ENCODE data around the gene ABCG8. TPM values are rescaled to one million over a fixed set of nuclear protein-coding genes. Genes with fewer than 3 reads are reported as not detected.

Gene ABCG8
- total RNA-seq, 2 donors from 2014 or later = not detected

DNA sequence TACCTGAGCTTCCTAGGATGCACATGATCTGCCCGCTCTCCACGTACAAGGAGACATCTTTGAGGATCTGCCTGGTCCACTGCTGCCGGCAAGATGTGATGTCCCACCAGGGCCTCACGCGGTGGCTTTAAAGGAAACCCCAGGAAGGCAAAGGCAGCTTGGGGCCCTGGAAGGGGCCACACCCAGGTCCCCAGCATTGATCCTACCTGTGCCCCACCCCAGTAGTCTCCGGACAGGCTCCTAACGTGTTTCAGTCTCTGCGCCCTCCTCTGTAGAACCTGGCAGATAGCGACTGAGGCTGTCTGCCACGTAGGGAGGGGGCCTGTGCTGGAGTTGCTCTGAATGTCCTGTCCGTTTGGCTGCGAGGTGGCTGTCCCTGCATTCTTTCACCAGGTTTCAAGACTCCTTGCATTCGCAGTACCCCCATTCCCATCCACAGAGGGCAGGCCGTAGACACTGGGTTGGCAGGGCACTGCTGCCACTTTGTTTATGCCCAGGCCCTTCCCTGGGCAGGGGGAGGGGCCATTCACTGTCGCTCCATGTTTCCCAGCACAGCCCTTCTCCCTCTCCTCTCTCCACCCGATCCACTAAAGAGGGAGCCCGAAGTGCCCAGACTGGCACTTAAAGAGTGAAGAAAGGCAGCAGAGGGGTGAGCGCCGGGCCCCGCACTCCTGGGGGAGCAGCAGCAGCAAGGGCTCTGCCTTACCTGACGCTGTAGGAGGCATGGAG lies 776 bp upstream of the ABCG8 start:
- no peak for DNase-seq
- no peak overlapping the region for H3K9ac ChIP-seq (ENCODE audit: extremely low read depth, low read length, poor library complexity, severe bottlenecking)
- H3K27me3 Mint-ChIP-seq (ENCODE audit: insufficient read depth) = peaks cover 2% of the 10 kb centered on the region
- H3K36me3 Mint-ChIP-seq (ENCODE audit: low read depth) = no peaks in the 10 kb centered on the region
- no peaks in the 10 kb centered on the region for H3K4me1 ChIP-seq (ENCODE audit: control insufficient read depth, insufficient read depth, low read length)
- no peak overlapping the region for H3K4me3 Mint-ChIP-seq
- WGBS, 2 experiments (ENCODE audit: insufficient coverage in 1 of 2, insufficient read length in 1 of 2) = 88 to 92% methylated on average over 13 to 21 of the region's 21 CpGs
- H3K9me3 Mint-ChIP-seq = no peaks in the 10 kb centered on the region
- no peak overlapping the region for H3K4me3 ChIP-seq (ENCODE audit: low read length)
- no peak for TF ChIP-seq CTCF (conservative IDR thresholded peaks at IDR 0.05)
- H3K27ac Mint-ChIP-seq = no peak overlapping the region
- H3K27me3 ChIP-seq (ENCODE audit: control insufficient read depth, insufficient read depth, low read length, poor library complexity, severe bottlenecking) = no peaks in the 10 kb centered on the region
- no peak overlapping the region for H3K27ac ChIP-seq (ENCODE audit: low read depth, low read length)
- no peaks in the 10 kb centered on the region for H3K9me3 ChIP-seq (ENCODE audit: control insufficient read depth, low read length)
- no peaks in the 10 kb centered on the region for H3K4me1 Mint-ChIP-seq
- H3K36me3 ChIP-seq (ENCODE audit: control insufficient read depth, insufficient read depth, low read length) = no peaks in the 10 kb centered on the region

GRCh38 chr2:43839776-43840564 lies 1.2 kb downstream of the ABCG8 start:
- no peak overlapping the region for H3K9ac ChIP-seq (ENCODE audit: extremely low read depth, low read length, poor library complexity, severe bottlenecking)
- no peak for TF ChIP-seq CTCF (conservative IDR thresholded peaks at IDR 0.05)
- Mint-ChIP-seq H3K36me3 (ENCODE audit: low read depth) (no peaks in the 10 kb centered on the region), H3K27ac (no peak overlapping the region), H3K4me3 (no peak overlapping the region), H3K4me1 (no peaks in the 10 kb centered on the region), H3K9me3 (no peaks in the 10 kb centered on the region), H3K27me3 (ENCODE audit: insufficient read depth) (peaks cover 4% of the 10 kb centered on the region)
- H3K36me3 ChIP-seq (ENCODE audit: control insufficient read depth, insufficient read depth, low read length) = no peaks in the 10 kb centered on the region
- DNase-seq = no peak
- H3K27me3 ChIP-seq (ENCODE audit: control insufficient read depth, insufficient read depth, low read length, poor library complexity, severe bottlenecking) = no peaks in the 10 kb centered on the region
- 85 to 87% methylated on average over 4 to 12 of the region's 14 CpGs for WGBS, 2 experiments (ENCODE audit: insufficient coverage in 1 of 2, insufficient read length in 1 of 2)
- H3K4me3 ChIP-seq (ENCODE audit: low read length) = no peak overlapping the region
- no peaks in the 10 kb centered on the region for H3K9me3 ChIP-seq (ENCODE audit: control insufficient read depth, low read length)
- H3K27ac ChIP-seq (ENCODE audit: low read depth, low read length) = no peak overlapping the region
- H3K4me1 ChIP-seq (ENCODE audit: control insufficient read depth, insufficient read depth, low read length) = no peaks in the 10 kb centered on the region

DNA sequence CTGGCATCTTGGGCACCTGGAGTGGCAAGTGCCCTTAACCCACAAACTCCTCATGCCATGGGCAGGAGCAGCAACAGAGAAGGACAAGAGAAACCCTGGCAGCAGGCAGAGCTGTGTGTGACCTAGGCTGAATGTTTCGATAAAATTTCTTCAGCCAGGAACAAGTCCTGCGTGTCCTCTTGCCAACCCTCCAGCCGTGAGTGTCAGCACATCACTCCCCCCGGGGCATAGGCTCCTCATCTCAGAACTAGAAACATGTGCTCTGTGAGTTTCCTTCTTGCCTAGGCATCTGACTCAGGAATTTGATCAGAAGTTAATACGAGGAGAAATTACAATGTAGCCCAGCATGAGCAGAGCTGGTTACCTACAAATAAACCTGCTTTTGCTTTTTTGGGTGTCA lies 2.2 kb downstream of the ABCG8 start:
- Histone ChIP-seq H3K9ac (ENCODE audit: extremely low read depth, low read length, poor library complexity, severe bottlenecking) (no peak overlapping the region), H3K4me3 (ENCODE audit: low read length) (no peak overlapping the region), H3K36me3 (ENCODE audit: control insufficient read depth, insufficient read depth, low read length) (no peaks in the 10 kb centered on the region), H3K27ac (ENCODE audit: low read depth, low read length) (no peak overlapping the region), H3K4me1 (ENCODE audit: control insufficient read depth, insufficient read depth, low read length) (no peaks in the 10 kb centered on the region), H3K9me3 (ENCODE audit: control insufficient read depth, low read length) (no peaks in the 10 kb centered on the region), H3K27me3 (ENCODE audit: control insufficient read depth, insufficient read depth, low read length, poor library complexity, severe bottlenecking) (peaks cover 2% of the 10 kb centered on the region)
- Mint-ChIP-seq H3K36me3 (ENCODE audit: low read depth) (no peaks in the 10 kb centered on the region), H3K27ac (no peak overlapping the region), H3K27me3 (ENCODE audit: insufficient read depth) (peaks cover 4% of the 10 kb centered on the region), H3K4me1 (no peaks in the 10 kb centered on the region), H3K4me3 (no peak overlapping the region), H3K9me3 (no peaks in the 10 kb centered on the region)
- 82 to 92% methylated on average over 5 of the region's 5 CpGs for WGBS, 2 experiments (ENCODE audit: insufficient coverage in 1 of 2, insufficient read length in 1 of 2)
- DNase-seq = no peak
- no peak for TF ChIP-seq CTCF (conservative IDR thresholded peaks at IDR 0.05)

Data from endodermal cell (in vitro differentiated cells).